Measurements from ENCODE around the gene CHST12.
A peak's percentile ranks its signal among the peaks of the same experiment; 100 is the strongest.

DNA sequence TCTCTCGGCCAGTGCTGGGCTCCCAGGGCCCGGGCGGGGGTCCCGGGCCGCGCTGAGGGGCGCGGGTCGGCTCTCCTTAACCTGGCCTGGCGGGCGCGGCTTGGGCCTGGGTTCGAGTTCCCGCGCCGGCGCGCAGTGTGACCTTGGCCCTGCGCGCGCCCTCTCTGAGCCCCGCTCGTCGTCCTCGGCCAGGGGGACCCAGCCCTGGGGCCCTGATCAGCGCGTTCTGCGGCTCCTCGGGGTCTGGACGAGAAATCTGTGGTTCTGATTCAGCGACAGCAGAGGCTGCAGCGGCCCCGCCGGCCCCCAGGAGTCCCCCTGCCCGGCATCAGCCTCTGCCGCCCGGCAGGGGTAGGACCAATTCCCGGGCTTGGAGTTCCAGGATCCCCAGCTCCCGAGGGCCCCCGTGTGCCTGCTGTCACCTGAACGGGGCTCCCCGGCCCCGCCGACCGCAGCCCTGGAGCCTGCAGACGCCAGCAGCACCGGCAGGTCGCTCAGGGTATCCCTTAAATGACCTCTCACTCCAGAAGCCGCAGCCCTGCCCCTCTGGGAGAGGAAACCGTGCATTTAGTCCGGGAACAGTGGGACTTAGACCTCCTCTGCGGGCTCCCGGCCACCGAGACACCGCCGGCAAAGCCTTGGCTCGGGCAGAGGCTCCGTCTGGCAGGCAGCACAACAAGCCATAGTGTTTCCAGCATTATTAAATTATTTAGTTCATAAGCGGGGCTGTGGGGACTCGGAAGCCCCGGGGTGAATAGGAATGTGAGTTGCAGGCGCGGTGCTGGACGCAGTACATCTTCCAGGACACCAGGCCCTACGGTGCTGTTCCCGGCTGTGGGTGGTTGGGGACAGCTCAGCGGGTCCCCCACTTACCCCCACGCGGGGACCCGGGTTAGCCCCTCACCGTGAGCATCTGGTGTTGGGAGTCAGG lies 572 bp downstream of the CHST12 start:
- TF ChIP-seq, protein P1, sequence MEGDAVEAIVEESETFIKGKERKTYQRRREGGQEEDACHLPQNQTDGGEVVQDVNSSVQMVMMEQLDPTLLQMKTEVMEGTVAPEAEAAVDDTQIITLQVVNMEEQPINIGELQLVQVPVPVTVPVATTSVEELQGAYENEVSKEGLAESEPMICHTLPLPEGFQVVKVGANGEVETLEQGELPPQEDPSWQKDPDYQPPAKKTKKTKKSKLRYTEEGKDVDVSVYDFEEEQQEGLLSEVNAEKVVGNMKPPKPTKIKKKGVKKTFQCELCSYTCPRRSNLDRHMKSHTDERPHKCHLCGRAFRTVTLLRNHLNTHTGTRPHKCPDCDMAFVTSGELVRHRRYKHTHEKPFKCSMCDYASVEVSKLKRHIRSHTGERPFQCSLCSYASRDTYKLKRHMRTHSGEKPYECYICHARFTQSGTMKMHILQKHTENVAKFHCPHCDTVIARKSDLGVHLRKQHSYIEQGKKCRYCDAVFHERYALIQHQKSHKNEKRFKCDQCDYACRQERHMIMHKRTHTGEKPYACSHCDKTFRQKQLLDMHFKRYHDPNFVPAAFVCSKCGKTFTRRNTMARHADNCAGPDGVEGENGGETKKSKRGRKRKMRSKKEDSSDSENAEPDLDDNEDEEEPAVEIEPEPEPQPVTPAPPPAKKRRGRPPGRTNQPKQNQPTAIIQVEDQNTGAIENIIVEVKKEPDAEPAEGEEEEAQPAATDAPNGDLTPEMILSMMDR (IDR thresholded peaks at IDR 0.05) = peak; percentile 3; the same call in 1 of the 2 replicates
- TF ChIP-seq ZFX (IDR thresholded peaks at IDR 0.05; ENCODE audit: borderline replicate concordance) = no peak

All from 22Rv1 (cell line).